ENCODE results near the gene RPS27.

- no peak for TF ChIP-seq CTCF (conservative IDR thresholded peaks at IDR 0.05; ENCODE audit: low read depth, low read length)
- no peak for TF ChIP-seq EZH2 (IDR thresholded peaks at IDR 0.05; ENCODE audit: low read length, unreplicated experiment)
Observed at GRCh38 chr1:153944005-153944826, 46.3 kb upstream of the RPS27 start.
